HAP-1 (cell line): ENCODE measurements around the gene PRR29.

ENCODE experiments used
- DNase-seq, 2 experiments: peaks; one replicate each; pipeline ENCODE4 v3.0.0-alpha.2; 2016 to 2020; ENCODE audit warnings: low spot score in 2 of 2
- H3K27me3 ChIP-seq: fragments of 250-450 bp; sonication (Bioruptor Pico); 2 replicates; pipeline ENCODE4 v1.5.1; 2020; ENCODE audit warnings: low read depth, mild to moderate bottlenecking, moderate library complexity
- H3K36me3 ChIP-seq: fragments of 250-450 bp; sonication (Bioruptor Pico); replicated peaks from 2 replicates; pipeline ENCODE4 v1.5.1; 2020; ENCODE audit warnings: mild to moderate bottlenecking
- H3K4me1 ChIP-seq: fragments of 250-450 bp; sonication (Bioruptor Pico); 2 replicates; pipeline ENCODE4 v1.5.1; 2020; ENCODE audit warnings: mild to moderate bottlenecking
- H3K4me3 ChIP-seq: fragments of 250-450 bp; sonication (Bioruptor Pico); 2 replicates; pipeline ENCODE4 v1.5.1; 2020; ENCODE audit warnings: mild to moderate bottlenecking, moderate library complexity
- H3K9me3 ChIP-seq: fragments of 250-450 bp; sonication (Bioruptor Pico); 2 replicates; pipeline ENCODE4 v1.5.1; 2020; ENCODE audit warnings: mild to moderate bottlenecking, moderate library complexity
- in situ Hi-C: fragments of 300-500 bp; cut with MboI; formaldehyde crosslinking; loops from 3 replicates; pipeline ENCODE4 v1.14.3; 2020; ENCODE audit warnings: low sequenced_read_pairs, inconsistent platforms, mixed read lengths

The PRR29 gene

GRCh38 chr17:64022611-64023063 is 24.5 kb downstream of the PRR29 start:
- Histone ChIP-seq H3K4me1 (0 out of 2 replicates have a peak, but pooled peaks cover 3% of the 10 kb centered on the region), H3K4me3 (no peak overlapping the region), H3K27me3 (no peaks in the 10 kb centered on the region), H3K9me3 (no peaks in the 10 kb centered on the region), H3K36me3 (no peaks in the 10 kb centered on the region)
- DNase-seq, result no peak
- in situ Hi-C loops, result loop anchor here (5.0 to 10.0 kb wide), 2 partner anchors 112 to 265 kb away; partner anchors contain the start of gene ERN1

GRCh38 chr17:64024215-64024654 is 26.1 kb downstream of the PRR29 start:
- in situ Hi-C loops, result loop anchor here (5.0 to 10.0 kb wide), 2 partner anchors 111 to 263 kb away; partner anchors contain the start of gene ERN1
- no peak for DNase-seq
- Histone ChIP-seq H3K36me3 (no peaks in the 10 kb centered on the region), H3K27me3 (no peaks in the 10 kb centered on the region), H3K4me3 (no peak overlapping the region), H3K4me1 (0 out of 2 replicates have a peak, but pooled peaks cover 3% of the 10 kb centered on the region), H3K9me3 (no peaks in the 10 kb centered on the region)

- in situ Hi-C loops, result loop anchor here (5.0 to 10.0 kb wide), 2 partner anchors 110 to 262 kb away; partner anchors contain the start of gene ERN1
- DNase-seq, result no peak
Measured at GRCh38 chr17:64024781-64025731, 26.9 kb downstream of the PRR29 start.

GRCh38 chr17:64025732-64026294 is 27.7 kb downstream of the PRR29 start:
- no peaks in the 10 kb centered on the region for H3K9me3 ChIP-seq
- peak; percentile 58 to 90 for DNase-seq
- H3K4me1 ChIP-seq, result 0 out of 2 replicates have a peak, but pooled peaks cover 3% of the 10 kb centered on the region
- H3K27me3 ChIP-seq, result no peaks in the 10 kb centered on the region
- in situ Hi-C loops, result loop anchor here (10.0 kb wide), 1 partner anchor 109 kb away; the partner anchor contains the start of gene ERN1
- no peaks in the 10 kb centered on the region for H3K36me3 ChIP-seq
- peak overlapping the region; percentile 5 for H3K4me3 ChIP-seq

More at GRCh38 chr17:64024781-64025731, 26.9 kb downstream of the PRR29 start:
- no peak overlapping the region for H3K4me3 ChIP-seq
- H3K36me3 ChIP-seq, result no peaks in the 10 kb centered on the region
- H3K9me3 ChIP-seq, result no peaks in the 10 kb centered on the region
- H3K4me1 ChIP-seq, result 0 out of 2 replicates have a peak, but pooled peaks cover 3% of the 10 kb centered on the region
- H3K27me3 ChIP-seq, result no peaks in the 10 kb centered on the region

- H3K36me3 ChIP-seq, result no peaks in the 10 kb centered on the region
- peak; percentile 34 to 78 for DNase-seq
- H3K9me3 ChIP-seq, result no peaks in the 10 kb centered on the region
- H3K4me3 ChIP-seq, result no peak overlapping the region
- H3K4me1 ChIP-seq, result 0 out of 2 replicates have a peak, but pooled peaks cover 3% of the 10 kb centered on the region
- in situ Hi-C loops, result loop anchor here (10.0 kb wide), 1 partner anchor 106 kb away; the partner anchor contains the start of gene ERN1
- no peaks in the 10 kb centered on the region for H3K27me3 ChIP-seq
Measured at GRCh38 chr17:64028874-64029464, 30.8 kb downstream of the PRR29 start.

GRCh38 chr17:64032081-64032480 is 33.9 kb downstream of the PRR29 start:
- in situ Hi-C loops, result no loop called here
- H3K4me1 ChIP-seq, result no peaks in the 10 kb centered on the region
- DNase-seq, result no peak
- H3K36me3 ChIP-seq, result no peaks in the 10 kb centered on the region
- no peaks in the 10 kb centered on the region for H3K27me3 ChIP-seq
- no peaks in the 10 kb centered on the region for H3K9me3 ChIP-seq
- no peak overlapping the region for H3K4me3 ChIP-seq

GRCh38 chr17:64036198-64036922 is 38.2 kb downstream of the PRR29 start:
- in situ Hi-C loops, result no loop called here
- no peak for DNase-seq
- H3K4me1 ChIP-seq, result no peaks in the 10 kb centered on the region
- no peaks in the 10 kb centered on the region for H3K27me3 ChIP-seq
- no peaks in the 10 kb centered on the region for H3K9me3 ChIP-seq
- H3K36me3 ChIP-seq, result no peaks in the 10 kb centered on the region
- H3K4me3 ChIP-seq, result no peak overlapping the region

GRCh38 chr17:64037180-64037579 is 39.0 kb downstream of the PRR29 start:
- no peak for DNase-seq
- Histone ChIP-seq H3K4me1 (no peaks in the 10 kb centered on the region), H3K27me3 (no peaks in the 10 kb centered on the region), H3K36me3 (no peaks in the 10 kb centered on the region), H3K9me3 (no peaks in the 10 kb centered on the region), H3K4me3 (no peak overlapping the region)
- in situ Hi-C loops, result no loop called here

- Histone ChIP-seq H3K9me3 (no peaks in the 10 kb centered on the region), H3K4me1 (no peaks in the 10 kb centered on the region), H3K27me3 (no peaks in the 10 kb centered on the region), H3K36me3 (no peaks in the 10 kb centered on the region), H3K4me3 (no peak overlapping the region)
- no peak for DNase-seq
- in situ Hi-C loops, result no loop called here
Measured at GRCh38 chr17:64037802-64038201, 39.7 kb downstream of the PRR29 start.

- no peaks in the 10 kb centered on the region for H3K27me3 ChIP-seq
- H3K9me3 ChIP-seq, result no peaks in the 10 kb centered on the region
- H3K4me3 ChIP-seq, result no peak overlapping the region
- no peaks in the 10 kb centered on the region for H3K4me1 ChIP-seq
- no peaks in the 10 kb centered on the region for H3K36me3 ChIP-seq
- in situ Hi-C loops, result no loop called here
- DNase-seq, result no peak
Measured at GRCh38 chr17:64038331-64039105, 40.4 kb downstream of the PRR29 start.

GRCh38 chr17:64039106-64039400 is 40.9 kb downstream of the PRR29 start:
- no peaks in the 10 kb centered on the region for H3K27me3 ChIP-seq
- DNase-seq, result no peak
- H3K9me3 ChIP-seq, result no peaks in the 10 kb centered on the region
- no peaks in the 10 kb centered on the region for H3K4me1 ChIP-seq
- in situ Hi-C loops, result no loop called here
- no peaks in the 10 kb centered on the region for H3K36me3 ChIP-seq
- H3K4me3 ChIP-seq, result no peak overlapping the region

GRCh38 chr17:64040206-64040605 is 42.1 kb downstream of the PRR29 start:
- Histone ChIP-seq H3K9me3 (no peaks in the 10 kb centered on the region), H3K27me3 (no peaks in the 10 kb centered on the region), H3K4me1 (no peaks in the 10 kb centered on the region), H3K4me3 (no peak overlapping the region), H3K36me3 (0 out of 2 replicates have a peak, but pooled peaks cover 4% of the 10 kb centered on the region)
- in situ Hi-C loops, result no loop called here
- no peak for DNase-seq
